GM19463 (cell line): ENCODE results near the gene PTH2.
A peak's percentile ranks its signal among the peaks of the same experiment; 100 is the strongest.
"Not testable (repeated sequence)": the region's sequence is repeated elsewhere in the genome, so short reads cannot be mapped to it uniquely, and the experiment has no call there.

Source experiments
- ATAC-seq: cut with Tn5 transposase; IDR thresholded peaks from one replicate; pipeline ENCODE4 v1.9.1; 2021; ENCODE audit warnings: mild to moderate bottlenecking, moderate library complexity; ENCODE audit not compliant: unreplicated experiment

The PTH2 gene

GRCh38 chr19:49448432-49448786 lies 25.2 kb upstream of the PTH2 start:
- no peak for ATAC-seq

- no peak for ATAC-seq
Measured at GRCh38 chr19:49447485-49448431, 24.5 kb upstream of the PTH2 start.

- ATAC-seq, result no peak
Measured at GRCh38 chr19:49445997-49446396, 22.8 kb upstream of the PTH2 start.

DNA sequence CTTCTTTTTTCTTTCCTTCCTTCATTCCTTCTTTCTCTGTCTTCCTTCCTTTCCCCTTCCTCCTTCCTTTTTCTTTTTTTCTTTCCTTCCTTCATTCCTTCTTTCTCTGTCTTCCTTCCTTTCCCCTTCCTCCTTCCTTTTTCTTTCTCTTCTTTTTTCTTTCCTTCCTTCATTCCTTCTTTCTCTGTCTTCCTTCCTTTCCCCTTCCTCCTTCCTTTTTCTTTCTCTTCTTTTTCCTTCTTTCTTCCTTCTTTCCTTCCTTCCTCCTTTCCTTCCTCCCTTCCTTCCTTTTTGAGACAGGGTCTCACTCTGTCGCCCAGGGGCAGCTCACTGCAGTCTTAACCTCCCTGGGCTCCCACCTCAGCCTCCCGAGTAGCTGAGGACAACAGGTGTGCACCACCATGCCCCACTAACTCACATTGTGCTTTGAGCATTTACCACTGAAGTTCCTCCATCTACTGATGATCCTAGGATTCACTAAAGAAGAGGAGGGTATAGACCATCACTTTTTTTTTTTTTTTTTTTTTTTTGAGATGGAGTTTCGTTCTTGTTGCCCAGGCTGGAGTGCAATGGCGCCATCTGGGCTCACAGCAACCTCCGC lies 21.0 kb upstream of the PTH2 start:
- ATAC-seq, result not testable (repeated sequence)

DNA sequence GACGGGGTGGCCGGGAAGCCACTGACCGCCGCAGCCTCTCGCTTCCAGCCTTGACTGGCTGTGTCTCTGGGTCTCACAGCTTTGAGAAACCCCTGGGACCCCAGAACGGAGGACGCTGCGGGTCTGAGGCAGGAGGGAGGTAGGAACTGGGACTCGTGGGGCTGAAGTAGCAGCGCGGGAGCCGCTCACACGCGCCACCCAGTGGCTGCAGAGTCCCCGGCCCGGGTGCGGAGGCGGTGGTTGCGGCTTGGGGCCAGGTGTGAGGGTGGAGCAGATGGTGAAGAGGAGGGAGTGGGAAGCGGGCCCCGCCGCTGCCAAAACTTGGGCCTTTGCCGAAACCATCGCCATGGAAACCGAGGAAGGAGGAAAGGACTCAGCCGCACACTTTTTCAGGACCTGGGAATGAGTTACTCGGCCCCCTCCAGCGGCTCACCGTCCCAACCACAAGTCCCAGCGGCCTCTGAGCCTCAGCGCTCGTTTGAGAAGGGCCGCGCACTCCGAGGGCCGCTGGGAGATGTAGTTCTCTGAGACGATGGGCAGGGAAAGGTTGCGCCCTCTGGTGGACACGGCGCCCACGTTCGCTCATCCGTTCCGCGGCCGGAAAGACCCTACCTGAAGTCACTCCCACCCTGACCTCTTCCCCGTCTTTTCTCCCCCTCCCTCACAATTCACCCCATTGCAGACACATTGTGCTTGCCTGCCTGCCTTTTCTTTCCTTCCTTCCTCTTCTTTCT lies 20.3 kb upstream of the PTH2 start:
- peak; percentile 82 for ATAC-seq

- peak; percentile 16 for ATAC-seq
Measured at GRCh38 chr19:49442771-49443365, 19.6 kb upstream of the PTH2 start.

DNA sequence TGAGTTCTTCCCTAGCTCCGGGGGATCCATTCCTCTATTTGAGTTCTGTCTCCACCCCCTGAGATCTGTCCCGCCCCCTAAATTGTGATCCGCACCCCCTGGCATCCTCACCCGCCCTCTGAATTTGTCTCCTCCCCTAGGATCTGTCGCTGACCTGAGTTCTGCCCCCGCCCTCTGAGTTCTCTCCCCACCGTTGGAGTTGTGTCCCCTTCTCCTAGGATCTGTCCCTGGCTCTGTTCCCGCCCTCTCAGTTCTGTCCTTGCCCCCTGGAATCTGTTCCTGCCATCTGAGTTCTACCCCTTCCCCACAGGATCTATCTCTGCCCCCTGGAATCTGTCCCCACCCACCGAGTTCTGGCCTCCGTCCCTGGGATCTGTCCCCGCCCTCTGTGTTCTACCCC lies 19.1 kb upstream of the PTH2 start:
- no peak for ATAC-seq

GRCh38 chr19:49441960-49442350 lies 18.7 kb upstream of the PTH2 start:
- ATAC-seq, result no peak

DNA sequence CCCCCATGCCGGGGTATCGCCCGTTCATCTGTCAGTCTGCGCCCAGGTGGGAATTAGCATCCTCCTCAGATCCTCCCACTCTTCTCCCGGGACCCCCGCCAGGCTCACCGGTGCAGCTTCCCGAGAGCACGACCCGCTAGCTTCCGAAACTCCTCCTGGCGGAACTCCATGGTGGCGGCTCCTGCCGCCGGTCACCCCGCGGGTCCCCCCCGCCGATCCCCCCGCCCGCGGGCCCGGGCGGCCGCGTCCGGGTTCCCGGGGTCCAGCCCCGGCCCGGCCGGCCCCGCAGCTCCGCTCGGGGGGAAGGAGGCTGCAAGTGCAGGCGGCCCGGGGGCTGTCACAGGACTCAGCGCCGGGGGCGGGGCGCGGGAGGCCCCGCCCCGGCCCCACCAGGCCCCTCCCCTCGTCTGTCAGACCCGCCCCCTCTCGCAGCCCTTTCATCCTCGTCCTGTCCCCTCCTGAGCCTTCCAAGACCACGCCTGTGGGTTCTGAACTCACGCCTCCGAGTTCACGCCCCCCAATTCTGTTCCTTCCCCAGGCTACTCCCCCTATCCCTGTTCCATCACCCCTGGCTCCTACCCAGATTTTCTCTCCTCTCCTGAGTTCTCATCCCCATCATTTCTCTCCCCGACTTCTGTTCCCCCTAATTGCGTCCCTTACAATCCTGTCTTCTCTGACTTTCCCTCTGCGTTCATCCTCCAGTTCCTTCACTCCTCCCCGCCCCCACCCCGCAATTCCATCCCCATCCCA lies 18.1 kb upstream of the PTH2 start, which contains the start of gene SLC17A7:
SLC17A7 (minus strand) TSS at position 318 of the 750 bp plus-strand sequence; CDS start at position 170, 148 bp downstream.
- ATAC-seq, result no peak

DNA sequence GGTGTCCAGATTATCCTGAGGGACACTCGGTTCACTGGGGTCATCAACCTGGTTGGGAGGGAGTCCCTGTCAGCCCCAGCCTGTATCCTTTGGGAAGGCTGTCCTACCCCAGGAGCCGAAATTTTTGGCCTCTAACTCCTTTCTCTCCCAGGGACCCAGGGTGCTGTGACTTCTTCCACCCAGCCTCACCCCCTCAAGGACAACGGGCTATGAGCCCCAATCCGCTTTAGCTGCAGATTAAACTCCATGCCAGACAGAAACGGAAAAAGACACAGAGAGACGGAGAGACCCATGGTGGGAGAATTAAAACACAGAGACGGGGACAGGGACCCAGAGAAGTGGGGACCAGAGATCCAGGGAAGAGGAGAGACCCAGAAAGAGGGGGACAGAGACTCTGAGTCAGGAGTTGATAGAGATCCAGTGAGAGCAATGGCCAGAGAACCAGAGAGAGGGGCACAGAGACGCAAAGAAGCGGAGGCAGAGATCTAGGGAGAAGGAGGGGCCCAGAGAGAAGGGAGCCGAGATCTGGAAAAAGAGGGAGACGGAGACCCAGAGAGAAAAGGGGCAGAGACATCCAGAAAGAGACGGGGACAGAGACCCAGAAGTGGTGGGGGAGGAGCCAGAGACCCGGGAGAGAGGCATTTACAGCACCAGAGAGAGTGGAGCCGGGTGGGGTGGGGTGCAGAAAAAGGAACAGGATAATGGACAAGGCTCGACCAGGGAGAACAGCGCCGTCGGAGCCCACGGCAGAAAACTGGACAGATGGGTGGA lies 17.4 kb upstream of the PTH2 start:
- no peak for ATAC-seq

- no peak for ATAC-seq
Measured at GRCh38 chr19:49439836-49440235, 16.6 kb upstream of the PTH2 start.

GRCh38 chr19:49438261-49438660 lies 15.0 kb upstream of the PTH2 start:
- no peak for ATAC-seq

DNA sequence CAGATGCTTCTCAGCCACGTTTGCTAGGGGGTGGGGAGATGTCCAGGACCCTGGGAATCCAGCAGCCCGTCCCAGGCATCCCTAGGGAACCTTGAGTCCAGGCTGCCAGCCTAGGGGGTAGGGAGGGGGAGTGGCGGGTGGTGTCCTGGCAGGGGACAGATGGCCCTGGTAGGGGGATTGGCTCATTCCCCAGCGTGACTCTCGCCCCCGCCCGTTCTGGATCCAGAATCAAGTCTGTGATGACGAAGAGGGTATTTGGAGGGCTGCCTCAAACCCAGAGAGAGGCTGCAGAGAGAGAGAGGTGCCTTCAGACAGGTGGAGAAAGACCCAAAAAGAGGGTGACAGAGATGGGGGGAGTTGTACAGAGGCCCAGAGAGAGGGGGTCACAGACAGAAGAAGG lies 14.0 kb upstream of the PTH2 start:
- ATAC-seq, result no peak

DNA sequence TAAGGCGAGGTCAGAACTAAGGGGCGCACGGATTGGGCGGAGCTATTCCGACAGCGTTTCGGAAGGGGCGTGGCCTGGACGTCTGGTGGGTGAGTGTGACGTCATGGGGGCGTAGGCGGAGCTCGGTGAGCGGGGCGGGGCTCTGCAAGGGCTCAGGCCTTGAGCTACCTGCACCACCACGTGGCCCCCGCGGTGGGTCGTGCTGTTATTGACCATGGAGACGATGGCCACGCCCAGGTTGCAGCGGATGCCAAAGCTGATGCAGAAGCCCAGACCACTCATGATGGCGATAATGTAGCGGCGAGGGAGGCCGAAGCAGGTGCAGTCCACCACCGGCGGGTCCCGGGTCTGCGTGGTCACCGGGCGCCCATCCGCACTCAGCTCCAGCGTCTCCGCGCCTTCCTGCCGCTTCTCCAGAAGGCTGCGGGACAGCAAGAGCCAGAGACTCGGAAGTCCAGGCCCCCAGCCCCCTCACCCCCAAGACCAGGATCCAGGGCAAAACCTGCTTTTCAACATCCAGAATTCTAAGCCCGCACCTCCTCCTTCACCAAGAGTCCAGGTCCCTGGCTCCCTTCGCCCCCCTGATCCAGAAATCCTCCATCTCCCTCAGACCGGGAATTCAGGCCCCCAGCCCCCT lies 13.3 kb upstream of the PTH2 start:
- ATAC-seq, result no peak

- no peak for ATAC-seq
Measured at GRCh38 chr19:49435670-49436069, 12.4 kb upstream of the PTH2 start.

- no peak for ATAC-seq
Measured at GRCh38 chr19:49434907-49435583, 11.8 kb upstream of the PTH2 start.

GRCh38 chr19:49433240-49433901 lies 10.1 kb upstream of the PTH2 start:
- ATAC-seq, result no peak
